K562 treated with DMSO at 1 percent for 24 hours (cell line): Measurements from ENCODE around the gene LGALS9C. TPM values are rescaled to one million over a fixed set of nuclear protein-coding genes. Genes with fewer than 3 reads are reported as not detected.

Source experiments
- total RNA-seq: library from RNA; unstranded; fragments of 300-600 nt; gene quantifications from 2 replicates; pipeline ENCODE4 v1.2.3, GENCODE V29; 2022; ENCODE audit warnings: low read depth; ENCODE audit not compliant: insufficient read depth

Gene LGALS9C
- total RNA-seq: not detected in 2 replicates

DNA sequence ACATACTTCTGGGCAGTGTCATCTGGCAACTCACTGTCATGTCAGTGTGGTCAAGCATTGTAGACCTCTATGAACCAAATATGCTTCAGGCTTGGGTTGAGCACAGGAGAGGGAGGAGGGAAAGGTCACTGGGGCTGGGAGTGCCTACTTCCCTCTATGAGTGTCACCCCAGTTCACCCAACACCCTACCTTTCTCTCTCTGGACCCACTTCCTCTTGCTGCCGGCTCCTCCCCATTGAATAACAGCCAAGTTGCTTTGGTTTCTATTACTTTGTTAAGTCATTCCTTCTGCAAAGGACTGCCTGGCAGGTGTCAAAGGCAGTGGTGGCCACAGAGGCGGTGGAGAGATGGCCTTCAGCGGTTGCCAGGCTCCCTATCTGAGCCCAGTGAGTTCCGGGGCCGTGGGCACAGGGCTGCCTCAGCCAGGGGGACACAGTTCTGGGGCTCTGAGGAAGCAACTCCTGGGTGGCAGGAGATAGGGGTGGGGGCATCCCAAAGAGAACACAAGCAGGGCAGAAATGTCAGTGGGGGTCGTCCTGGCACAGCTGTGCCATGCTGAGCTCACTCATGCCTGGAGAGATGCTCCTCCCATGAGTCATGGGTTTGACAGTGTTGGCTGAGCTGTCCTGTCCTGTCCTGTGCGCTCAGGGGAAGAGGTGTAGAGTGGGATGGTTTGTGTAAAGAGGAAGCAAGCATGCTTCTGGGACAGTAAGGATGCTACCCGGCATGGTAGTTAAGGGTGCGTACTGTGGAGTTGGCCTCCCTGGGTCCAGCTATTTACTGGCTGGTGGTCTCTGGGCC, at the start of gene LGALS9C:
Gene LGALS9C (plus strand): TSS at position 282 of the 801 bp plus-strand sequence. CDS start 66 bp downstream, at position 348.

Other genes with a start within 250 kb of the LGALS9C start
- 147 and 152 TPM in 2 replicates for gene FLII, start 218.1 kb upstream of the LGALS9C start, total RNA-seq
- gene MIEF2, start 216.1 kb upstream of the LGALS9C start, total RNA-seq: 10.7 and 12.1 TPM in 2 replicates
- gene TOP3A, start 161.8 kb upstream of the LGALS9C start, total RNA-seq: 21.5 and 21.6 TPM in 2 replicates
- gene SMCR8, start 161.5 kb upstream of the LGALS9C start, total RNA-seq: 9.4 and 10.8 TPM in 2 replicates
- 37.8 and 39.8 TPM in 2 replicates for gene SHMT1, start 113.2 kb upstream of the LGALS9C start, total RNA-seq
- gene EVPLL, start 99.0 kb upstream of the LGALS9C start, total RNA-seq: not detected in 2 replicates
- gene TBC1D28, start 167.6 kb downstream of the LGALS9C start, total RNA-seq: not detected in 2 replicates
- gene FOXO3B, start 205.5 kb downstream of the LGALS9C start, total RNA-seq: 3.0 and 3.2 TPM in 2 replicates